GM23248 (cell line): ENCODE measurements around the gene GNPTG. TPM values are rescaled to one million over a fixed set of nuclear protein-coding genes. Genes with fewer than 3 reads are reported as not detected.

Experiments used
- DNase-seq: peaks from one replicate; pipeline ENCODE4 v3.0.0-alpha.2; 2015
- H2AFZ ChIP-seq: fragments of 200-600 bp; sonication (generic); 2 replicates; pipeline ENCODE4 v1.6.1; 2016; ENCODE audit warnings: antibody characterized with exemption
- H3F3A ChIP-seq: fragments of 200-600 bp; sonication (generic); 2 replicates; pipeline ENCODE4 v1.6.1; 2016; ENCODE audit warnings: mild to moderate bottlenecking, antibody characterized with exemption, mixed run types; ENCODE audit not compliant: insufficient read depth
- H3K27ac ChIP-seq: fragments of 200-600 bp; sonication (generic); 2 replicates; pipeline ENCODE4 v1.5.1; 2016; ENCODE audit warnings: mild to moderate bottlenecking
- H3K27me3 ChIP-seq: fragments of 200-600 bp; sonication (generic); replicated peaks from 2 replicates; pipeline ENCODE4 v1.6.1; 2016; ENCODE audit warnings: mild to moderate bottlenecking; ENCODE audit not compliant: insufficient read depth
- H3K36me3 ChIP-seq: fragments of 200-600 bp; sonication (generic); 2 replicates; pipeline ENCODE4 v1.6.1; 2016; ENCODE audit warnings: low read depth, mild to moderate bottlenecking
- H3K4me1 ChIP-seq: fragments of 200-600 bp; sonication (generic); 2 replicates; pipeline ENCODE4 v1.6.1; 2016; ENCODE audit warnings: mild to moderate bottlenecking; ENCODE audit not compliant: insufficient read depth
- H3K4me2 ChIP-seq: fragments of 200-600 bp; sonication (generic); one replicate; pipeline ENCODE4 v1.6.1; 2016; ENCODE audit warnings: mild to moderate bottlenecking; ENCODE audit not compliant: unreplicated experiment
- H3K4me3 ChIP-seq: fragments of 200-600 bp; sonication (generic); 2 replicates; pipeline ENCODE4 v1.5.1; 2016; ENCODE audit warnings: mild to moderate bottlenecking
- H3K79me2 ChIP-seq: fragments of 200-600 bp; sonication (generic); 2 replicates; pipeline ENCODE4 v1.6.1; 2016; ENCODE audit warnings: mild to moderate bottlenecking; ENCODE audit not compliant: insufficient read depth
- H3K9ac ChIP-seq: fragments of 200-600 bp; sonication (generic); 2 replicates; pipeline ENCODE4 v1.6.1; 2016; ENCODE audit warnings: mild to moderate bottlenecking
- H3K9me2 ChIP-seq: fragments of 200-600 bp; sonication (generic); 2 replicates; pipeline ENCODE4 v1.6.1; 2016; ENCODE audit warnings: mixed run types, mild to moderate bottlenecking, moderate library complexity; ENCODE audit not compliant: insufficient read depth
- H3K9me3 ChIP-seq: fragments of 200-600 bp; sonication (generic); one replicate; pipeline ENCODE4 v1.6.1; 2017; ENCODE audit warnings: low read depth
- H4K20me1 ChIP-seq: fragments of 200-600 bp; sonication (generic); 2 replicates; pipeline ENCODE4 v1.6.0; 2016; ENCODE audit not compliant: insufficient read depth
- EZH2 ChIP-seq: fragments of 200-600 bp; sonication (generic); IDR thresholded peaks from 2 replicates; pipeline ENCODE4 v1.6.1; 2018; ENCODE audit warnings: antibody characterized with exemption, mild to moderate bottlenecking; ENCODE audit not compliant: insufficient read depth, poor library complexity, severe bottlenecking
- EZH2phosphoT487 ChIP-seq: fragments of 200-600 bp; sonication (generic); IDR thresholded peaks from 2 replicates; pipeline ENCODE4 v1.6.1; 2018; ENCODE audit warnings: antibody characterized with exemption, moderate library complexity, mild to moderate bottlenecking, low read depth; ENCODE audit not compliant: insufficient read depth
- WGBS, 2 experiments: methylation state at CpG; one replicate each; pipeline ENCODE4 v1.1.6; 2015 to 2017; ENCODE audit warnings: low lambda C conversion rate in 2 of 2, low coverage in 1 of 2; ENCODE audit errors: missing lambda C conversion rate in 2 of 2; 5-methylcytosine and 5-hydroxymethylcytosine counted together
- in situ Hi-C: fragments of 300-500 bp; cut with MboI; formaldehyde crosslinking; loops from 2 replicates; pipeline ENCODE4 v1.15.0; 2020
- polyA plus RNA-seq: library from polyadenylated mRNA; unstranded; fragments of >200 nt; fragmentation: Nextera tagmentation; extraction: Ambion mirVana; gene quantifications from 2 replicates; pipeline ENCODE4 v1.2.1, GENCODE V29; 2016
- total RNA-seq: library from RNA; depleted of rRNA; stranded (reverse); fragments of >200 nt; shearing (Covaris generic); gene quantifications from 2 replicates; pipeline ENCODE4 v1.2.3, GENCODE V29; 2014

GNPTG gene
- total and polyA plus RNA-seq, 2 experiments from 2014 or later, result 85.8 to 99.9 TPM

DNA sequence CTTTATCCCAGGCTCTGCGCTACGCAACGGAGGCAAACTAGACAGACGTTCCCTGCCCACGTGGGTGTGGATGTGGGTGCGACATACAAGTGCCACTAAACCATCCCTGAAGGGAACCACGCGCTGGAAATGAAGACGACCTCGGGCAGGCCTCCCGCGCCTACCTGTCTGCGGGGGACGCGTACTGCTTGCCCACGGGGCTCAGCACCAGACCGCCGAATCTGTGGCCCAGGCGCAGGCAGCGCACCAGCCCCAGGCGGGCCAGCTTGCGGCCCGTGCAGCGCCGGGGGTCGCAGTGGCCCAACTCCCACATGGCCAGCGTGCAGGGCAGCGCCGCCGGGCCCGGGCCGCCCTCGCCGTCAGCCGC is 533 bp upstream of the GNPTG start:
- no peaks in the 10 kb centered on the region for H3K27me3 ChIP-seq
- peak overlapping the region; percentile 81 for H3K4me2 ChIP-seq
- no peaks in the 10 kb centered on the region for H3K9me2 ChIP-seq
- DNase-seq, result peak; percentile 27
- in situ Hi-C loops, result no loop called here
- H3K27ac ChIP-seq, result no peak overlapping the region
- no peak for TF ChIP-seq EZH2phosphoT487
- no peak for TF ChIP-seq EZH2
- H3K4me3 ChIP-seq, result peak overlapping the region; percentile 91
- no peaks in the 10 kb centered on the region for H3F3A ChIP-seq
- no peaks in the 10 kb centered on the region for H4K20me1 ChIP-seq
- peak overlapping the region; percentile 92 for H3K9ac ChIP-seq
- H3K4me1 ChIP-seq, result peaks cover 7% of the 10 kb centered on the region; the same call in 1 of the 2 replicates
- peak overlapping the region; percentile 77 for H2AFZ ChIP-seq
- peaks cover 65% of the 10 kb centered on the region for H3K79me2 ChIP-seq
- no peaks in the 10 kb centered on the region for H3K9me3 ChIP-seq
- H3K36me3 ChIP-seq, result no peaks in the 10 kb centered on the region; the same call in 1 of the 2 replicates
- 7% methylated on average over 28 to 35 of the region's 35 CpGs for WGBS, 2 experiments

DNA sequence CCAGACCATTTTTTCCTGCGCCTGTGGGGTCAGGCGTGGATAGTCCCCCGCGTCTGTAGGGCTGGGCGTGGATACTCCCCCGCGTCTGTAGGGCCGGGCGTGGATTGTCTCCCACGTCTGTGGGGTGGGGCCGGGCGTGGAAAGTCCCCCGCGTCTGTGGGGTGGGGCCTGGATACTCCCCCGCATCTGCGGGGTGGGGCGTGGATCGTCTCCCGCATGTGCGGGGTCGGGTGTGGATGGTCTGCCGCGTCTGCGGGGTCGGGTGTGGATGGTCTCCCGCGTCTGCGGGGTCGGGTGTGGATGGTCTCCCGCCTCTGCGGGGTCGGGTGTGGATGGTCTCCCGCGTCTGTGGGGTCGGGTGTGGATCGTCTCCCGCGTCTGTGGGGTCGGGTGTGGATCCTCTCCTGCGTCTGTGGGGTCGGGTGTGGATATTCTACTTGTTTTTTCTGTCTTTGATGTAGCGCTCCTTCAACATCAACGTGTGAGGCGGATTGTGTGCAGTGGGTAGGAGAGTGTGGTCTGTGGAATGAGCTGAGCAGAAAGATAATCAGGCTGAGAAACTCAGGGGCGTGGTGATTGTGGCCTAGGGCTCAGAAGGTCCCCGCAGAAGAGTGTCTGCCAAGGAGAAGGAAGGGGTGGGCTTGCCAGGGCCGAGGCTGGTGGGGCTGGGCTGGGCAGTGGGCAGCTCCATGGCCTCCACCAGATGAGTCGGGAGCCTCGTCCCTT is 3.2 kb downstream of the GNPTG start:
- TF ChIP-seq EZH2, result no peak
- no peak for TF ChIP-seq EZH2phosphoT487
- Histone ChIP-seq H3K9ac (no peak overlapping the region), H3K4me3 (no peak overlapping the region), H3F3A (no peaks in the 10 kb centered on the region), H4K20me1 (no peaks in the 10 kb centered on the region), H3K4me1 (peaks cover 7% of the 10 kb centered on the region; the same call in 1 of the 2 replicates), H3K27ac (no peak overlapping the region), H3K9me3 (no peaks in the 10 kb centered on the region), H3K36me3 (no peaks in the 10 kb centered on the region; the same call in 1 of the 2 replicates), H3K4me2 (no peak overlapping the region), H3K27me3 (no peaks in the 10 kb centered on the region), H3K79me2 (peaks cover 96% of the 10 kb centered on the region), H3K9me2 (no peaks in the 10 kb centered on the region), H2AFZ (no peak overlapping the region)
- DNase-seq, result no peak
- in situ Hi-C loops, result no loop called here
- WGBS, 2 experiments, result 91 to 95% methylated on average over 26 to 49 of the region's 49 CpGs

DNA sequence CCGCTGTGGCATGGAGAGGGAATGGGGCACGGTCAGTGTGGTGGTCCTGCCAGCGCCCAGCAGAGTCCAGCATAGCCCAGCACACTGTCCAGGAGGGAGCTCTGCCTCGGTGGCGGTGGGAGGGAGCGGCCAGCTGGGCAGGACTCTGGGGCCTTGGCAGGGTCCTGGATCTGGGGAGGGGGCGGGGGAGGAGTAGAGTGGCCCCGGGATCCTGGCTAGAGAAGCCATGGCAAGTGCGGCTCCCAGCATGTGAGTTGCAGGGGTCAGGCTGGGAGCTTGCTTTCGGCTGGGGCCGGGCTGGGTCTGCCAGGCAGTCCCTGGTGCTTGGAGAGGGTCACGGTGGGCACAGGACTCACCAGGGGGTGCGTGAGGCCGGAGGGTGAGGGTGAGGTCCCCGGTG is 3.9 kb downstream of the GNPTG start:
- H3K27me3 ChIP-seq, result no peaks in the 10 kb centered on the region
- peaks cover 7% of the 10 kb centered on the region; the same call in 1 of the 2 replicates for H3K4me1 ChIP-seq
- WGBS, 2 experiments, result 85 to 88% methylated on average over 11 to 15 of the region's 15 CpGs
- no peak overlapping the region for H2AFZ ChIP-seq
- no peak for DNase-seq
- no peak overlapping the region for H3K9ac ChIP-seq
- H3K79me2 ChIP-seq, result peaks cover 96% of the 10 kb centered on the region
- no peaks in the 10 kb centered on the region for H3F3A ChIP-seq
- H3K4me2 ChIP-seq, result no peak overlapping the region
- H4K20me1 ChIP-seq, result no peaks in the 10 kb centered on the region
- no peak overlapping the region for H3K27ac ChIP-seq
- H3K9me2 ChIP-seq, result no peaks in the 10 kb centered on the region
- in situ Hi-C loops, result no loop called here
- H3K9me3 ChIP-seq, result no peaks in the 10 kb centered on the region
- TF ChIP-seq EZH2 (no peak), EZH2phosphoT487 (no peak)
- no peaks in the 10 kb centered on the region for H3K36me3 ChIP-seq
- H3K4me3 ChIP-seq, result no peak overlapping the region

DNA sequence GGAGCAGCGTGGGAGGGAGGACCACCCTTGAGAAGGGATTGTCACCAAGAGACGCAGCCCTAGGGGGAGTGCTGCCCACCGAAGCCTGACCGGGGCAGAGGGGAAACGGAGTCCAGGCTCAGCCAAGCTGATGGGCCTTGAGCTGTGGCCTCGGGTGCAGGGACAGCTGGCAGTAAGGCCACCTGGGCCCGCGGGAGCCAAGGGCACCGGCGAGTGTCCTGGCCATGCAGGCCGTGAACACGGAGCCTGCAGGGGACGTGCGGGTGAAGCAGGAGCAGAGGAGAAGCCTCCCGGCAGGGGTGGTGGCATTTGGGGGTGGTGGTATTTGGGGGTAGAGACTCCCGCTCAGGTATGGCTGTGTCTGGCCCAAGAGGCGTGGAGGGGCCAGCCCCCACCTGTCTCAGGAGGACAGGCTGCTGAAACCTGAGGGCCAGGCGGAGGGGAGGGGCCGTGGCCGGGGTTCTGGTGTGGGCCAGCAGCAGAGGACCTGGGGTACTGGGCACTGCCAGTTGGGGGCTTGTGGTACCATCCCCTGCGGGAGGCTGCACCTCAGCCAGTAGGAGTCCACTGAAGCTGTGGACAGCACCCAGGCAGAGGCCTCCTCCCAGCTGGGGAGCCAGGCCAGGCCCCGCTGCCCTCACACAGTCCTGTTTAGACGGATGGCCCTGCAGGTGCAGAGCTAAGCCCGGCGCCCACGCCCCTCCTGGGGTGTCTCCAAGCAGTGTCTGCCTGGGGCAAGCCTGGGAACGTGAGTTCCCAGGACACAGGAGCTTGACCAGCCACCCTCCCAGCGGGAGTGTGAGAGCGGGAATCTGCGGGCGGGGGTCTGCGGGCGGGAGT is 4.5 kb downstream of the GNPTG start:
- no peaks in the 10 kb centered on the region for H3K36me3 ChIP-seq
- no peaks in the 10 kb centered on the region for H3F3A ChIP-seq
- TF ChIP-seq EZH2phosphoT487, result no peak
- TF ChIP-seq EZH2, result no peak
- no peaks in the 10 kb centered on the region for H3K9me3 ChIP-seq
- H4K20me1 ChIP-seq, result no peaks in the 10 kb centered on the region
- WGBS, 2 experiments, result 82 to 84% methylated on average over 20 to 33 of the region's 33 CpGs
- no peaks in the 10 kb centered on the region for H3K9me2 ChIP-seq
- no peak overlapping the region for H3K4me2 ChIP-seq
- H3K79me2 ChIP-seq, result peaks cover 96% of the 10 kb centered on the region
- peaks cover 7% of the 10 kb centered on the region; the same call in 1 of the 2 replicates for H3K4me1 ChIP-seq
- H3K9ac ChIP-seq, result no peak overlapping the region
- H2AFZ ChIP-seq, result no peak overlapping the region
- H3K27me3 ChIP-seq, result no peaks in the 10 kb centered on the region
- DNase-seq, result no peak
- in situ Hi-C loops, result no loop called here
- no peak overlapping the region for H3K27ac ChIP-seq
- H3K4me3 ChIP-seq, result no peak overlapping the region
